ENCODE measurements around the gene TTLL9. TPM values are rescaled to one million over a fixed set of nuclear protein-coding genes. Genes with fewer than 3 reads are reported as not detected.

TTLL9 gene
- polyA plus RNA-seq, 1 donor from 2014 or later = 8.0 TPM

DNA sequence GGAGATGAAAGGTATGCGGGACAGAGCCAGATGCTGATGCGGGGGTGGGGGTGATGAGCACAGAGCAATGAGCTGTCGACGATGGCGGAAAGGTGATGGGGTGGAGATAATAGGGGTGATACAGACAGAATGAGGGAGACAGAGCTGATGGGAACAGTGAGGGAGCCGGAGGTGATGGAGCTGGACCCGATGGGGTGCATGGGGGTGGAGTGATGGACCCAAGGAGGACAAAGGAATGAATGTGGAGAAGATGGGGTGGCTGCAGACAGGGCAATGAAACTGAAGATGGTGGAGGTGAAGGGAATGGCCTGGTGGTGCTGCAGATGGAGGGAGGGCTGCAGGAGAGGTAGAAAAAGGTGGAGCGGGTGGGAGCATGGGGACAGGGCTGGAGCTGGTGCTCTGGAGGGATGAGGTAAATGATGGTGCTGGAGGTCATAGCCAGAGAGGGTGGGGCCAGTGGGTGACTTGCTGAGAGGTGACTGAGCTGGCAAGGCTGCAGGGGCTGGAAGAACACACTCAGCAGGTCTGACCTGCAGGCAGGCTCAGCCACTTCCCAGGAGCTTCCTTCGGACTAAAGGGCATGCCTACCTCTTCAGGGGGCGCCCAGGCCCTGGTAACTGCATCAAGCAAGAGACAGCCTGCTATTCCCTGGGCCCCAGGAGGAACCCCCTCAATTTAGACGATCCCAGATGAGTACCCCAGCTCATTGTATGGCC, 19.0 kb upstream of the TTLL9 start:
- Histone ChIP-seq H3F3A (ENCODE audit: insufficient read depth, low read length, poor library complexity, severe bottlenecking) (no peaks in the 10 kb centered on the region), H3K27ac (ENCODE audit: low read length) (no peak overlapping the region), H3K36me3 (ENCODE audit: insufficient read depth, low read length) (no peaks in the 10 kb centered on the region), H3K27me3 (ENCODE audit: insufficient read depth, low read depth, low read length) (peaks cover 14% of the 10 kb centered on the region), H4K20me1 (ENCODE audit: insufficient read depth) (no peaks in the 10 kb centered on the region), H3K79me2 (replicated peaks; ENCODE audit: insufficient read depth, low read length) (no peaks in the 10 kb centered on the region), H3K4me2 (ENCODE audit: low read length) (no peak overlapping the region), H3K9ac (ENCODE audit: low read length) (no peak overlapping the region), H3K9me3 (ENCODE audit: low read length) (no peaks in the 10 kb centered on the region), H3K4me3 (ENCODE audit: low read length) (no peak overlapping the region), H3K9me2 (ENCODE audit: insufficient read depth, low read length) (no peaks in the 10 kb centered on the region), H2AFZ (ENCODE audit: low read depth, low read length) (no peak overlapping the region)
- TF ChIP-seq SMC3 (conservative IDR thresholded peaks at IDR 0.05; ENCODE audit: poor library complexity) (no peak), RAD21 (conservative IDR thresholded peaks at IDR 0.05) (no peak), MXI1 (conservative IDR thresholded peaks at IDR 0.05; ENCODE audit: poor library complexity, severe bottlenecking) (no peak), POLR2AphosphoS5 (IDR thresholded peaks at IDR 0.05) (no peak), EP300 (conservative IDR thresholded peaks at IDR 0.05; ENCODE audit: poor library complexity, severe bottlenecking) (no peak), TAF1 (IDR thresholded peaks at IDR 0.05; ENCODE audit: low read depth) (no peak), EZH2 (IDR thresholded peaks at IDR 0.05; ENCODE audit: borderline replicate concordance, insufficient read depth, low read length, poor library complexity, severe bottlenecking) (no peak)
- TF ChIP-seq, protein P1, sequence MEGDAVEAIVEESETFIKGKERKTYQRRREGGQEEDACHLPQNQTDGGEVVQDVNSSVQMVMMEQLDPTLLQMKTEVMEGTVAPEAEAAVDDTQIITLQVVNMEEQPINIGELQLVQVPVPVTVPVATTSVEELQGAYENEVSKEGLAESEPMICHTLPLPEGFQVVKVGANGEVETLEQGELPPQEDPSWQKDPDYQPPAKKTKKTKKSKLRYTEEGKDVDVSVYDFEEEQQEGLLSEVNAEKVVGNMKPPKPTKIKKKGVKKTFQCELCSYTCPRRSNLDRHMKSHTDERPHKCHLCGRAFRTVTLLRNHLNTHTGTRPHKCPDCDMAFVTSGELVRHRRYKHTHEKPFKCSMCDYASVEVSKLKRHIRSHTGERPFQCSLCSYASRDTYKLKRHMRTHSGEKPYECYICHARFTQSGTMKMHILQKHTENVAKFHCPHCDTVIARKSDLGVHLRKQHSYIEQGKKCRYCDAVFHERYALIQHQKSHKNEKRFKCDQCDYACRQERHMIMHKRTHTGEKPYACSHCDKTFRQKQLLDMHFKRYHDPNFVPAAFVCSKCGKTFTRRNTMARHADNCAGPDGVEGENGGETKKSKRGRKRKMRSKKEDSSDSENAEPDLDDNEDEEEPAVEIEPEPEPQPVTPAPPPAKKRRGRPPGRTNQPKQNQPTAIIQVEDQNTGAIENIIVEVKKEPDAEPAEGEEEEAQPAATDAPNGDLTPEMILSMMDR (IDR thresholded peaks at IDR 0.05; ENCODE audit: poor library complexity, severe bottlenecking) = no peak
- TF ChIP-seq, protein P2, sequence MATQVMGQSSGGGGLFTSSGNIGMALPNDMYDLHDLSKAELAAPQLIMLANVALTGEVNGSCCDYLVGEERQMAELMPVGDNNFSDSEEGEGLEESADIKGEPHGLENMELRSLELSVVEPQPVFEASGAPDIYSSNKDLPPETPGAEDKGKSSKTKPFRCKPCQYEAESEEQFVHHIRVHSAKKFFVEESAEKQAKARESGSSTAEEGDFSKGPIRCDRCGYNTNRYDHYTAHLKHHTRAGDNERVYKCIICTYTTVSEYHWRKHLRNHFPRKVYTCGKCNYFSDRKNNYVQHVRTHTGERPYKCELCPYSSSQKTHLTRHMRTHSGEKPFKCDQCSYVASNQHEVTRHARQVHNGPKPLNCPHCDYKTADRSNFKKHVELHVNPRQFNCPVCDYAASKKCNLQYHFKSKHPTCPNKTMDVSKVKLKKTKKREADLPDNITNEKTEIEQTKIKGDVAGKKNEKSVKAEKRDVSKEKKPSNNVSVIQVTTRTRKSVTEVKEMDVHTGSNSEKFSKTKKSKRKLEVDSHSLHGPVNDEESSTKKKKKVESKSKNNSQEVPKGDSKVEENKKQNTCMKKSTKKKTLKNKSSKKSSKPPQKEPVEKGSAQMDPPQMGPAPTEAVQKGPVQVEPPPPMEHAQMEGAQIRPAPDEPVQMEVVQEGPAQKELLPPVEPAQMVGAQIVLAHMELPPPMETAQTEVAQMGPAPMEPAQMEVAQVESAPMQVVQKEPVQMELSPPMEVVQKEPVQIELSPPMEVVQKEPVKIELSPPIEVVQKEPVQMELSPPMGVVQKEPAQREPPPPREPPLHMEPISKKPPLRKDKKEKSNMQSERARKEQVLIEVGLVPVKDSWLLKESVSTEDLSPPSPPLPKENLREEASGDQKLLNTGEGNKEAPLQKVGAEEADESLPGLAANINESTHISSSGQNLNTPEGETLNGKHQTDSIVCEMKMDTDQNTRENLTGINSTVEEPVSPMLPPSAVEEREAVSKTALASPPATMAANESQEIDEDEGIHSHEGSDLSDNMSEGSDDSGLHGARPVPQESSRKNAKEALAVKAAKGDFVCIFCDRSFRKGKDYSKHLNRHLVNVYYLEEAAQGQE (IDR thresholded peaks at IDR 0.05; ENCODE audit: borderline replicate concordance) = no peak

DNA sequence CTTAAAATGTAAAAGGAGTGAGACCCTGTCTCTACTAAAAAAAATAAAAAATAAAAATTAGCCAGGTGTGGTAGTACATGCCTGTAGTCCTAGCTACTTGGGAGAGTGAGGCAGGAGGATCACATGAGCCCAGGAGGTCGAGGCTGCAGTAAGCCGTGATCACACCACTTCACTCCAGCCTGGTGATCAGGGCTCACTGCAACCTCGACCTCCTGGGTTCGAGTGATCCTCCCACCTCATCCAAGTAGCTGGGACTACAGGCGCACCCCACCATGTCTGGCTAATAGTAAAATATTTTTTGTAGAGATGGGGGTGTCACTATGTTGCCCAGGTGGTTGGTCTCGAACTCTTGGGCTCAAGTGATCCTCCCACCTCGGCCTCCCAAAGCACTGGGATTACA, 17.0 kb upstream of the TTLL9 start:
- Histone ChIP-seq H3F3A (ENCODE audit: insufficient read depth, low read length, poor library complexity, severe bottlenecking) (no peaks in the 10 kb centered on the region), H2AFZ (ENCODE audit: low read depth, low read length) (no peak overlapping the region), H3K4me3 (ENCODE audit: low read length) (no peak overlapping the region), H3K9ac (ENCODE audit: low read length) (no peak overlapping the region), H3K4me2 (ENCODE audit: low read length) (no peak overlapping the region), H3K27ac (ENCODE audit: low read length) (no peak overlapping the region), H4K20me1 (ENCODE audit: insufficient read depth) (no peaks in the 10 kb centered on the region), H3K36me3 (ENCODE audit: insufficient read depth, low read length) (no peaks in the 10 kb centered on the region), H3K27me3 (ENCODE audit: insufficient read depth, low read depth, low read length) (peaks cover 14% of the 10 kb centered on the region), H3K79me2 (replicated peaks; ENCODE audit: insufficient read depth, low read length) (no peaks in the 10 kb centered on the region), H3K9me3 (ENCODE audit: low read length) (no peaks in the 10 kb centered on the region), H3K9me2 (ENCODE audit: insufficient read depth, low read length) (no peaks in the 10 kb centered on the region)
- TF ChIP-seq, protein P2 (IDR thresholded peaks at IDR 0.05; ENCODE audit: borderline replicate concordance) = no peak
- TF ChIP-seq MXI1 (conservative IDR thresholded peaks at IDR 0.05; ENCODE audit: poor library complexity, severe bottlenecking) = no peak
- TF ChIP-seq EZH2 (IDR thresholded peaks at IDR 0.05; ENCODE audit: borderline replicate concordance, insufficient read depth, low read length, poor library complexity, severe bottlenecking) = no peak

Data from neural cell (in vitro differentiated cells).